RWPE1 (cell line): ENCODE measurements around the gene USP24.

Experiments
- CTCF ChIA-PET: fragments of 350-600 bp; sonication (Branson Sonifier 250); formaldehyde crosslinking; extraction: SDS; loops from one replicate; lab custom pipeline; 2021; lab: Yijun Ruan, JAX
- POLR2A ChIA-PET: fragments of 400-600 bp; formaldehyde crosslinking; extraction: SDS; loops from one replicate; lab custom pipeline; 2020; ENCODE audit warnings: antibody characterized with exemption; ENCODE audit not compliant: low non-redundant PET; lab: Yijun Ruan, JAX
- DNase-seq: peaks from one replicate; pipeline ENCODE4 v3.0.0; 2012; ENCODE audit warnings: low spot score
- H3K27ac ChIP-seq: fragments of 450-650 bp; 2 replicates; pipeline ENCODE4 v1.5.1; 2017
- TF ChIP-seq, protein P1 (sequence below): fragments of 450-650 bp; conservative IDR thresholded peaks from 2 replicates; pipeline ENCODE4 v1.5.1; 2017; ENCODE audit warnings: low read depth, mild to moderate bottlenecking

USP24 gene

DNA sequence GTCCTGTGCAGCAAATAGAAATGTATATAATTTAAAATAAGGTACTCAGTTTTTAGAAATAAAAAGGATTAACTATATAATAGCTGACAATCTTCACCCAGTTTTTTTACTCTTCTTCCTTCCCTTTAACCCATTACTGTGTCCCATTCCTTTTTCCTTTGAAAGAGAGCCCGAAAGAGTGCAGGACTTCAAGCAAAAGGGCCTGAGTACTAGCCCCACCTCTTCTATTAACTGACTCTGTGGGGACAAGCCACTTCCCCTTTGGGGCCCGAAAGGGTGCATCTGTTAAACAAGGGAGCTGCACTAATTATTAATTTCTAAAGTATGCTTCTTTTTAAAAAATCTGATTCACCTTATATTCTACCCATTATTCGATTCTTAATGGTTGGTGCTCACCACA, 3.3 kb downstream of the USP24 start:
- DNase-seq = no peak
- ChIA-PET POLR2A (no interaction called here), CTCF (no interaction called here)
- H3K27ac ChIP-seq = no peak overlapping the region
- TF ChIP-seq, protein P1, sequence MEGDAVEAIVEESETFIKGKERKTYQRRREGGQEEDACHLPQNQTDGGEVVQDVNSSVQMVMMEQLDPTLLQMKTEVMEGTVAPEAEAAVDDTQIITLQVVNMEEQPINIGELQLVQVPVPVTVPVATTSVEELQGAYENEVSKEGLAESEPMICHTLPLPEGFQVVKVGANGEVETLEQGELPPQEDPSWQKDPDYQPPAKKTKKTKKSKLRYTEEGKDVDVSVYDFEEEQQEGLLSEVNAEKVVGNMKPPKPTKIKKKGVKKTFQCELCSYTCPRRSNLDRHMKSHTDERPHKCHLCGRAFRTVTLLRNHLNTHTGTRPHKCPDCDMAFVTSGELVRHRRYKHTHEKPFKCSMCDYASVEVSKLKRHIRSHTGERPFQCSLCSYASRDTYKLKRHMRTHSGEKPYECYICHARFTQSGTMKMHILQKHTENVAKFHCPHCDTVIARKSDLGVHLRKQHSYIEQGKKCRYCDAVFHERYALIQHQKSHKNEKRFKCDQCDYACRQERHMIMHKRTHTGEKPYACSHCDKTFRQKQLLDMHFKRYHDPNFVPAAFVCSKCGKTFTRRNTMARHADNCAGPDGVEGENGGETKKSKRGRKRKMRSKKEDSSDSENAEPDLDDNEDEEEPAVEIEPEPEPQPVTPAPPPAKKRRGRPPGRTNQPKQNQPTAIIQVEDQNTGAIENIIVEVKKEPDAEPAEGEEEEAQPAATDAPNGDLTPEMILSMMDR = no peak

DNA sequence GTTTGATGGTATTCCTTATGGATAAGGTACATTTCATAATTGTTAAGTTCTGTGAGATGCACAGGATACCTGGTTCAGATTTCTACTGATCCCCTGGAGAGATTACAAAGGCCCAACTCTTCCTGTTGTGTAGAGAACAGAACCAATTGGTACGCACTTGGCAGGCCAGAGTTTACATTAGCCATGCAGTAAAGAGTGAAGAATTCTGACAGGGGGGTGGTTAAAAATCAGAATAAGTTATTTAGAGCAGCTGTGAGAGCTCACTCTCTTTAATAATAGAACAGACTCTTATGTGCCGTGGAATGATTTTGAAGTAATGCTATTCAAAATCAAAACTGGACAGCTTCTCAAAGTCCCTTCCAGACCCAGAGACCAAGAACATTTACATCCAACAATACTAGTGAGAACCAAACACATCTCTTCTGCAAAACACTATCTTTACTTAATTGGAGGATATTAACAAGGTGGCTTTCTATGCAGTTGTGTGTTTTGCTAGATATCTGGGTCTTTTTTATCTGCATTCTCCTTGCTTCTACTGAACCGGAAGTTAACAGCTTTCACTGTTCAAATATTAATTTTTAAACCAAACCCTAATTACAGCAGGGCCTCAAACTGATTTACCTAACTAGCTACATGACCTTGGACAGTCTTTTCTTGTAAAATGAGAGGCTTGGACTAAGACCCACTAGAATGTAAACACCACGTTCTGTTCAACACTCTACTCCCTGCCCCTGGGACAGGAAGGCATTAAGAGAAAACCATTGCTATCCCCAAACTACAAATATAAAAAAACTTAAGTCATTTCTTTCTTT, 4.0 kb downstream of the USP24 start:
- POLR2A ChIA-PET = no interaction called here
- CTCF ChIA-PET = interaction anchor here (0.6 kb wide), 1 partner anchor 246 kb away, joined by 4 read pairs; no protein-coding TSS in a partner anchor
- TF ChIP-seq, protein P1 = no peak

DNA sequence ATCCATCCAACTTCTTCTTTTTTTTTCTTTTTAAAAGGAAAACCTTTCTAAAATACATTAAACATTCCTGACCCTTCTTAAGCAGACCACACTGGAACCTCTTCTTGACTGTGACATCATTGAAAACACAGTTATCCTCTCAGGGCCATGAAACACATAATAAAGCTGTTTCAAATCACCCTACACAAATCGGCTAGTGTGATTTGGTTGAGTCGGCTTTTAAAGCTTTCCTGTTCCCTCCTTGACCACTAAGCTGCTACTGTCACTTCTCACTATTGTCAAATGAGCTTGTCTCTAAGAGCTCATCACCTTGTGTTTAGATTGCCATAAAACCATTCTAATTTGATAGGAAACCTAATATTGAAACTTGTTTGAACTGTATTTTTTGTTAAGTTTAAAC, 5.9 kb downstream of the USP24 start:
- POLR2A ChIA-PET = no interaction called here
- no peak overlapping the region for H3K27ac ChIP-seq
- CTCF ChIA-PET = interaction anchor here (1.1 kb wide), 1 partner anchor 68 kb away, joined by 3 read pairs; no protein-coding TSS in a partner anchor
- DNase-seq = no peak
- TF ChIP-seq, protein P1 = no peak

More for the DNA sequence above, 4.0 kb downstream of the USP24 start:
- no peak overlapping the region for H3K27ac ChIP-seq
- no peak for DNase-seq

DNA sequence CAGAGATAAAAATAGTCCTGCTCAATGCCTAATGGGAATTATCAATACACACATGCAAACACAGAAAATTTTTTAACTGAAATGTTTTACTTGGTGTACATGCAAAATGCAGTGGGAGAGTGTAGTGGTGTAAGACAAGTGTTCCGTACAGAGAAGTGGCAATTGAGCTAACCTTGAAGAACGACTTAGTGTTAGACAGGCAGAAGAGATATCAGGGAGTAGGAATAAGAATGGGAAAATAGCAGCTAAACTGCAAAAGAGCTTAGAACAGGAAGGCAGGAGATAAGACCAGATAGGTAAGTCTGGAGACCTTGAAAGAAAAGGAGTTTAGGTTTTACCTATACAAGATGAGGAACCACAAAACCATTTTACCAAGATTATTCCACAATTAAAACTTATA, 9.0 kb downstream of the USP24 start:
- ChIA-PET CTCF (no interaction called here), POLR2A (no interaction called here)
- TF ChIP-seq, protein P1 = no peak
- H3K27ac ChIP-seq = no peak overlapping the region
- no peak for DNase-seq

DNA sequence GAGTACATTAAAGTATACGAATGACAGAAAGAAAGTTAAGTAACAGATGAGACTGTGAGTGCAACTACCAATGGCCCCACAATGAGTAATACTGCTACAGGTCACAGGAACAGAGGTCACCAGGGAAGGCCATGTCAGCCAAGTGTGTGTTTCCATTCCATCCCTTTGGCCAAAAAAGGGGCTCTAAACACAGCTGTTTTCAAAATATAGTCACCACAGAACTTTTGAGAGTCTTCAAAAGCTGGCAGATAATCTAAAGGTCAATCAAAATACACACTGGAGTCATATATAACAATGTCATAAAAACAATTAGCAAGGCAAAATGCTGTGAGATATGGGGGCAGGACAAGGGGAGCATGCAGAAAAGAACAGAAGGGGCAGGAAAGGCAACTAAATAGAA, 10.2 kb downstream of the USP24 start:
- TF ChIP-seq, protein P1 = no peak
- H3K27ac ChIP-seq = no peak overlapping the region
- POLR2A ChIA-PET = no interaction called here
- no peak for DNase-seq
- CTCF ChIA-PET = interaction anchor here (0.6 kb wide), 1 partner anchor 41 kb away, joined by 4 read pairs; no protein-coding TSS in a partner anchor

DNA sequence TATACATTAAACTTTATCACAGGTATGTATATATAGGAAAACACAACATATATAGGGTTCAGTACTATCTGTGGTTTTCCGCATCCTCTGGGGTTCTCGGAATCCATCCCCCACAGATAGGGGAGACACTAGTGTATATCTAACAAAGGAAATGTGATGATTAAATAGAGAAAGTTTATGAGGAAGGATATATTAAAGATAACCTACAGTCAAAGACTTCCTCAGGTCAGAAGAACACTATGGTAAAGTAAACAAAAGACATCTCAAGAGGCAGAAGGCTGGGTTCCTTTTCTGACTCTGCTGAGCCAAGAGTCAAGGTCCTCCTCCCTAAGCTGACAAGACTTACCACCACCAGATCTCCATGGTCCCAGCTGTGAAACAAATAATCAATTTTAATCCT, 12.1 kb downstream of the USP24 start:
- ChIA-PET CTCF (no interaction called here), POLR2A (no interaction called here)
- no peak for DNase-seq
- no peak overlapping the region for H3K27ac ChIP-seq
- TF ChIP-seq, protein P1 = no peak
